ENCODE data around the gene STAT2. TPM values are rescaled to one million over a fixed set of nuclear protein-coding genes. Genes with fewer than 3 reads are reported as not detected.

STAT2 gene
- total and polyA plus RNA-seq, 2 of the 4 experiments (the other 2 are of a cell fraction), result 99.3 to 182 TPM

- Histone ChIP-seq H3K27me3 (ENCODE audit: control insufficient read depth, insufficient read depth, low read length) (no peaks in the 10 kb centered on the region; the same call in 1 of the 2 replicates), H2BK5ac (ENCODE audit: low read depth, low read length, poor library complexity, severe bottlenecking) (no peak overlapping the region), H4K20me1 (ENCODE audit: insufficient read depth, low read length) (no peaks in the 10 kb centered on the region), H4K8ac (ENCODE audit: low read depth in 2 of 2, low read length in 2 of 2) (no peak overlapping the region), H3K9me1 (ENCODE audit: insufficient read depth, low read length) (no peaks in the 10 kb centered on the region), H3K23ac (ENCODE audit: low read depth, low read length) (no peak overlapping the region), H3K4ac (ENCODE audit: low read depth, low read length) (no peak overlapping the region), H4K91ac (ENCODE audit: insufficient read depth, low read depth, low read length) (no peak overlapping the region), H2AK9ac (replicated peaks; ENCODE audit: low read depth, low read length, poor library complexity) (no peak overlapping the region), H2AK5ac (ENCODE audit: low read depth, low read length) (no peak overlapping the region), H3K4me3 (ENCODE audit: insufficient read depth, low read depth, low read length) (no peak overlapping the region), H3K9ac (ENCODE audit: low read depth, low read length) (no peak overlapping the region), H2BK15ac (ENCODE audit: low read depth, low read length) (no peak overlapping the region), H3K18ac (ENCODE audit: low read depth, low read length) (no peak overlapping the region), H2BK120ac (ENCODE audit: low read depth, low read length) (no peak overlapping the region), H3K4me1 (ENCODE audit: control insufficient read depth, insufficient read depth, low read length) (no peaks in the 10 kb centered on the region), H2AFZ (replicated peaks; ENCODE audit: low read length, poor library complexity) (no peak overlapping the region), H3K56ac (ENCODE audit: extremely low read depth, insufficient read depth, low read length) (no peak overlapping the region), H4K5ac (ENCODE audit: low read depth, low read length) (no peak overlapping the region), H3K14ac (replicated peaks; ENCODE audit: low read depth, low read length) (no peak overlapping the region), H3K79me1 (ENCODE audit: low read depth in 1 of 2, low read length in 2 of 2) (no peaks in the 10 kb centered on the region), H3K36me3 (ENCODE audit: control insufficient read depth, insufficient read depth, low read length) (no peaks in the 10 kb centered on the region), H3K4me2 (ENCODE audit: low read depth, low read length) (no peak overlapping the region), H3K27ac (ENCODE audit: insufficient read depth, low read length) (no peak overlapping the region), H3K9me3 (ENCODE audit: control insufficient read depth, insufficient read depth, low read length) (no peaks in the 10 kb centered on the region), H2BK20ac (ENCODE audit: low read depth, low read length) (no peak overlapping the region)
- no peak for DNase-seq
- no peak for ATAC-seq (ENCODE audit: low read depth)
- in situ Hi-C loops (cut with MboI; ENCODE audit: low sequenced_read_pairs), result no loop called here
- TF ChIP-seq, protein P1, sequence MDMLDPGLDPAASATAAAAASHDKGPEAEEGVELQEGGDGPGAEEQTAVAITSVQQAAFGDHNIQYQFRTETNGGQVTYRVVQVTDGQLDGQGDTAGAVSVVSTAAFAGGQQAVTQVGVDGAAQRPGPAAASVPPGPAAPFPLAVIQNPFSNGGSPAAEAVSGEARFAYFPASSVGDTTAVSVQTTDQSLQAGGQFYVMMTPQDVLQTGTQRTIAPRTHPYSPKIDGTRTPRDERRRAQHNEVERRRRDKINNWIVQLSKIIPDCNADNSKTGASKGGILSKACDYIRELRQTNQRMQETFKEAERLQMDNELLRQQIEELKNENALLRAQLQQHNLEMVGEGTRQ (IDR thresholded peaks at IDR 0.05; ENCODE audit: low read depth, low read length), result no peak
- TF ChIP-seq MAZ (IDR thresholded peaks at IDR 0.05; ENCODE audit: borderline replicate concordance, low read depth, low read length) (no peak), SMC3 (IDR thresholded peaks at IDR 0.05; ENCODE audit: low read depth, low read length) (no peak), RFX5 (IDR thresholded peaks at IDR 0.05; ENCODE audit: low read depth, low read length) (no peak), MAFK (IDR thresholded peaks at IDR 0.05; ENCODE audit: low read depth, low read length) (no peak), BHLHE40 (IDR thresholded peaks at IDR 0.05; ENCODE audit: low read depth, low read length) (no peak), RAD21 (IDR thresholded peaks at IDR 0.05; ENCODE audit: low read length) (no peak), CHD1 (IDR thresholded peaks at IDR 0.05; ENCODE audit: low read depth, low read length) (no peak)
- ChIA-PET POLR2A (ENCODE audit: unreplicated experiment) (no interaction called here), CTCF (no interaction called here)
- dilution Hi-C loops (cut with HindIII; ENCODE audit: low sequenced_read_pairs, unreplicated experiment), result no loop called here
- intact Hi-C loops (cut with micrococcal nuclease), result no loop called here
- no TSS peak for BruUV-seq (replicated peaks)
- WGBS, 2 experiments (ENCODE audit: extremely low coverage in 2 of 2, insufficient read length in 1 of 2), result no CpG with 5 or more reads among the region's 1 CpG
Observed at GRCh38 chr12:56373515-56373914, 13.6 kb upstream of the STAT2 start.

All from IMR-90 (cell line).